Karpas-422 (cell line): ENCODE results near the gene ZNG1B. TPM values are rescaled to one million over a fixed set of nuclear protein-coding genes. Genes with fewer than 3 reads are reported as not detected.
"Not testable (repeated sequence)": the region's sequence is repeated elsewhere in the genome, so short reads cannot be mapped to it uniquely, and the experiment has no call there.

ENCODE experiments used
- DNase-seq: peaks from one replicate; pipeline ENCODE4 v3.0.0-alpha.2; 2015
- H2AFZ ChIP-seq: fragments of 200-600 bp; sonication (generic); 2 replicates; pipeline ENCODE4 v1.6.1; 2014; ENCODE audit warnings: antibody characterized with exemption, low read length, mixed read lengths
- H3K27ac ChIP-seq: fragments of 200-600 bp; sonication (generic); 2 replicates; pipeline ENCODE4 v1.5.1; 2014; ENCODE audit warnings: mild to moderate bottlenecking, low read length, moderate library complexity
- H3K27me3 ChIP-seq: fragments of 200-600 bp; sonication (generic); 2 replicates; pipeline ENCODE4 v1.6.1; 2014; ENCODE audit warnings: low read length, mixed read lengths
- H3K36me3 ChIP-seq: fragments of 200-600 bp; sonication (generic); 2 replicates; pipeline ENCODE4 v1.6.1; 2014; ENCODE audit warnings: low read length, mixed read lengths; ENCODE audit not compliant: insufficient read depth
- H3K4me1 ChIP-seq: fragments of 200-600 bp; sonication (generic); 2 replicates; pipeline ENCODE4 v1.6.1; 2014; ENCODE audit warnings: mild to moderate bottlenecking, low read length, mixed read lengths
- H3K4me2 ChIP-seq: fragments of 200-600 bp; sonication (generic); 2 replicates; pipeline ENCODE4 v1.6.1; 2014; ENCODE audit warnings: low read length, low read depth, mild to moderate bottlenecking; ENCODE audit not compliant: poor library complexity, severe bottlenecking
- H3K4me3 ChIP-seq: fragments of 200-600 bp; sonication (generic); 2 replicates; pipeline ENCODE4 v1.5.1; 2014; ENCODE audit warnings: mild to moderate bottlenecking, antibody characterized with exemption, low read length, mixed read lengths
- H3K79me2 ChIP-seq: fragments of 200-600 bp; sonication (generic); 2 replicates; pipeline ENCODE4 v1.6.1; 2014; ENCODE audit warnings: mild to moderate bottlenecking, low read length, mixed read lengths
- H3K9ac ChIP-seq: fragments of 200-600 bp; sonication (generic); 2 replicates; pipeline ENCODE4 v1.6.0; 2014; ENCODE audit warnings: low read length
- H3K9me2 ChIP-seq: fragments of 200-600 bp; sonication (generic), shearing (Covaris generic); replicated peaks from 2 replicates; pipeline ENCODE4 v1.6.0; 2014; ENCODE audit warnings: mild to moderate bottlenecking, low read length, moderate library complexity; ENCODE audit not compliant: insufficient read depth
- H3K9me3 ChIP-seq: fragments of 300-700, 200-600 bp; sonication (generic); 2 replicates; pipeline ENCODE4 v1.6.1; 2014; ENCODE audit warnings: low read length, mixed read lengths
- H4K20me1 ChIP-seq: fragments of 200-600 bp; sonication (generic); 2 replicates; pipeline ENCODE4 v1.6.1; 2014; ENCODE audit warnings: mild to moderate bottlenecking, antibody characterized with exemption, low read length, low read depth; ENCODE audit not compliant: insufficient read depth
- total RNA-seq: library from RNA; depleted of rRNA; stranded (reverse); fragments of >200 nt; shearing (Covaris generic); gene quantifications from 2 replicates; pipeline ENCODE4 v1.2.3, GENCODE V29; 2014; ENCODE audit warnings: low replicate concordance

Gene ZNG1B
- total RNA-seq, 1 experiment from 2014 or later, result 58.4 TPM

DNA sequence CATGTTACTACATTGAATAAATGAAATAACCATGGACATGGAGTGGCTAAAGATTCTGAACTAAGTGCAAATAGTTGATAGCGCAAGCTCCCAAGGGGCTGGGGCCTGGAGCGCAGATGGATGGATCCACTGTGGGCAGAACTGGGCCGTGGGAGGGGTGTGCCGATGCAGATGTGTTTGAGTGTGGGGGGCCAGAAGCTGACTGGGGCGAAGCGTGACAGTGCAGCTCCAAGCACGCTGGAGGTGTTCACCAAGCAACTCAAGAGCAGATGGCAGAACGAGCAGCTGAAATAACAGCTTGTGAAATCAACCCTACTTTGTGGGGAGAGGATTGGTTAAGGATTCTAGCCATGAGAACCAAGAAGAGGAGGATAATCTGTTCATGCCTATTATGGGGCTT lies 78.0 kb downstream of the ZNG1B start:
- H3K36me3 ChIP-seq, H3K9ac ChIP-seq, H3K79me2 ChIP-seq, H3K9me3 ChIP-seq, H4K20me1 ChIP-seq, H3K4me3 ChIP-seq, H3K4me2 ChIP-seq, H3K4me1 ChIP-seq, H3K27me3 ChIP-seq, H3K9me2 ChIP-seq, DNase-seq, H3K27ac ChIP-seq, H2AFZ ChIP-seq: not testable (repeated sequence)

DNA sequence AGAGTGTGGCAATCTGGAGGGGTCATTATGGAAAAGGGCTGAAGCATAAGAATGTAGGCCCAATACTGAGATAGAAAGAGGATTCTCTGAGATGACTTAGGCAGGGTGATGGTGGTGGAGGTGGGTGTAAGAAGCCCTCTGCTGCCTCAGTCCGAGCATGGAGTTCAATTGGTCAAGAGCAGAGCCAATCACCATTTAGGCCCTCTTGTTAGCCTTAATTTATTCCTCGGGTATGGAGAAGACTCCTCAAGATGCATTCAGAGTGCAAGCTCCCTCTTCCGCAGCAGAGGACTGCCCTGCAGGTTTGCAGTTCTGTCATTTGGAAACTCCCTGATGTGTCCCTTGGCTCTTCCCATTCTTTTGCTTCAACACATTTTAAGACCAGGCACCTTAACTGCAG lies 78.5 kb downstream of the ZNG1B start:
- H3K4me3 ChIP-seq, H4K20me1 ChIP-seq, H3K9ac ChIP-seq, H3K4me2 ChIP-seq, DNase-seq, H3K27me3 ChIP-seq, H3K79me2 ChIP-seq, H2AFZ ChIP-seq, H3K4me1 ChIP-seq, H3K36me3 ChIP-seq, H3K27ac ChIP-seq, H3K9me3 ChIP-seq, H3K9me2 ChIP-seq: not testable (repeated sequence)

DNA sequence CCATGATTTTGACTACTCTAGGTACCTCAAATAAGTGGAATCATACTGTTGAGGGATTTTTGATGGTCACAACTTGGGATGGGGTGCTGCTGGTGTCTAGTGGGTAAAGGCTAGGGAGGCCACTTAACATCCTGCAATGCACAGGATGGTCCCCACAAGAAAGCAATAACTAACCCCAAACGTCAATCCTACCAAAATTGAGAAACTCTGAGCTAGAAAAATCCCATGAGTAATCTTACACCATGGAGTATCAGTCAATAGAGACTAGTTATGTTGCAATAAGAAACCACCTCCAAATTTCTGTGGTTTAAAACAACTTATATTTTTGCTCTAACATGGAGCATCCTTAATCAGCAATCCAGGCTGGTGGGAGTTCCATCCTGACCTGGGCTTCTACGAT lies 79.5 kb downstream of the ZNG1B start:
- H3K79me2 ChIP-seq, H3K4me2 ChIP-seq, H2AFZ ChIP-seq, H4K20me1 ChIP-seq, H3K4me3 ChIP-seq, H3K4me1 ChIP-seq, H3K27ac ChIP-seq, H3K9ac ChIP-seq, H3K9me2 ChIP-seq, DNase-seq, H3K9me3 ChIP-seq, H3K36me3 ChIP-seq, H3K27me3 ChIP-seq: not testable (repeated sequence)

DNA sequence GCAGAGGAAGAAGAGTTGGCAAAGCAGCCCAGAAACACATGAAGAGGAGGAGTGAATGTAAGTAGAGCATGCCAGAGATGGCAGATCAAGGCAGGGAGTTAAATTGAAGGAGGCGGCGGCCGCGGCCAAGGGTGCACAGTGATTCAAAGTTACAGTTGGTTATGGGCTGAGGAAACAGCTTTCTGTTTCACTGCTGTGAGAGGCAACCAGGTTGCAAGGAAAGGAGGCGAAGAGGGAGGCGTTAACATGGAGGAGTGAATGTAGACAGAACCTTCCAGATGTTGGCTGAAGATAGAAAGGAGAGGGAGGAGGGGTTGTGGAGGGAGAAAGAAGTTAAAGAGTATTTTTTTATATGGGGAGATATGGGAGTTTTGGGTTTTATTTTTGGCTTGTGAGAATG lies 83.3 kb downstream of the ZNG1B start:
- DNase-seq, H3K27me3 ChIP-seq, H3K36me3 ChIP-seq, H3K9ac ChIP-seq, H3K4me3 ChIP-seq, H3K4me1 ChIP-seq, H4K20me1 ChIP-seq, H3K9me2 ChIP-seq, H2AFZ ChIP-seq, H3K79me2 ChIP-seq, H3K9me3 ChIP-seq, H3K27ac ChIP-seq, H3K4me2 ChIP-seq: not testable (repeated sequence)

DNA sequence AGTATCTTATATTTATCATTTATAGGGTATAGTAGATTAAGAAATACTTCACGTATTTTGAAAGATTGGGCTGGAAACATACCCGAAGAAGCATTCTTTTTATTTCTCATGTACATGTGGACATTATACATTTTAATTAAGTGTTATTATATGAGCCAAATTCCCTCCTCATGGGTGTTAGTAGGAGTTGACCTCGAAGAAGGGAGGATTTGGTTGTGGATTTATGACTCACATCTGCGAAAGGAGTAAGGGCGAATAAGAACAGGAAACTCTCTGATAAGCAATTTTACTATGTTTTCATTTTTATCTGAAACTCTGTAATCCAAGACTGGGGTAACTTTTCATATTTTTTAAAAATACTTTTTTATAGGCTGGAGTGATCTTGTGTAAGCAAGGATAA lies 84.0 kb downstream of the ZNG1B start:
- not testable (repeated sequence) for H3K9me3 ChIP-seq, H3K9ac ChIP-seq, H3K9me2 ChIP-seq, H3K4me3 ChIP-seq, H3K79me2 ChIP-seq, H3K4me1 ChIP-seq, H4K20me1 ChIP-seq, H2AFZ ChIP-seq, DNase-seq, H3K27ac ChIP-seq, H3K27me3 ChIP-seq, H3K36me3 ChIP-seq, H3K4me2 ChIP-seq

DNA sequence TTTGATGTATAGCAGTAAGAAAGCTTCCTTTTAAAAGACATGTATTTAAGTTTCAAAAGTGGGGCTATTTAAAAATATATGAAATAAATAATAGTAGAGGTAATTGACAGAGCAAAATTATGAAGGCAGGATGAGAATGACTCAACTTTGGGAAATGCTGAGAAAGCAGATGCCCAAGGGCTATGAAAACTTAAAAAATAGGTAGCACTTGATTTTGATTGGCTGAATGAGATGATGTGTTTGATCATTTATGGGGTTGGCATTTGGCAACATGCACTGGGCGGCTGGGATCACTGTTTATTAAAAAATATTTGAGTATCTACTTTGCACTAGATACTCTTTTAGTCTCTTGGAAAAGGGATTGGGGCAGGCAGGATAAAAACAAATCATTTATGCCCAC lies 87.5 kb downstream of the ZNG1B start:
- not testable (repeated sequence) for H3K9ac ChIP-seq, H3K4me2 ChIP-seq, H3K4me1 ChIP-seq, H3K9me3 ChIP-seq, H3K27me3 ChIP-seq, H2AFZ ChIP-seq, H3K9me2 ChIP-seq, H3K4me3 ChIP-seq, H3K36me3 ChIP-seq, H4K20me1 ChIP-seq, H3K79me2 ChIP-seq, DNase-seq, H3K27ac ChIP-seq

DNA sequence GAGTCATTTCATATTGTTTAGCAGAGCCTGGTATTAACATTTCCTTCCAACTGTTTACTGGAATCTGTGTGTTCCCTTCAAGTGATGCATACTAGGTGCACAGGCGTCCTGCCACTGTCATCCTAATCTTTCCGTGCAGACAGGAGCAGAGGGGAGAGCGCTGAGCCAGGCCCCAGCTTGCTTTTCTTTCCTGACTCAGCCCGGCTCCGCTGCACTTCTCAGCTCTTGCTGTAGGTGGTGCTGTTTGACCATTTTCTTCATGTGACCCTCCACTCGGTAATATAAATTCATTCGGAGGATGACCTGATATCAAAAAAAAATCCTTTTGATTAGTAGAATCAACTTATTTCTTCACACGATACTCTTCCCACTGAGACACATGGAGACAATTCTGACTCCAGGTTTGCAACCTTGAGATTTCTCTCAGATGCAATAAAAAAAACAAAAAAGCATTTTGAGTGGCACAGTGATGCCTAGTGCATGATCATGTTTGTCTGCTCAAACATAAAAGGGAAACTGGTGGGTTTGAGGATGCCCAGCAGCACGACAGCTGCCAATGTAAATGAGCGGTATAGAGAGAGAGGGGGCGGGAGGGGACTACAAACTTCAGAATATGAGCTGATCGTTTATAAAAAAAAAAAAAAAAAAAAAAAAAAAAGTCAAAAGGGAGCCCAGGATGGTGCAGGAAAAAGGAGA lies 90.0 kb downstream of the ZNG1B start:
- H3K79me2 ChIP-seq, H2AFZ ChIP-seq, H3K27ac ChIP-seq, H3K9me2 ChIP-seq, H3K36me3 ChIP-seq, H3K9ac ChIP-seq, H3K9me3 ChIP-seq, H4K20me1 ChIP-seq, H3K4me2 ChIP-seq, H3K27me3 ChIP-seq, H3K4me3 ChIP-seq, DNase-seq, H3K4me1 ChIP-seq: not testable (repeated sequence)

DNA sequence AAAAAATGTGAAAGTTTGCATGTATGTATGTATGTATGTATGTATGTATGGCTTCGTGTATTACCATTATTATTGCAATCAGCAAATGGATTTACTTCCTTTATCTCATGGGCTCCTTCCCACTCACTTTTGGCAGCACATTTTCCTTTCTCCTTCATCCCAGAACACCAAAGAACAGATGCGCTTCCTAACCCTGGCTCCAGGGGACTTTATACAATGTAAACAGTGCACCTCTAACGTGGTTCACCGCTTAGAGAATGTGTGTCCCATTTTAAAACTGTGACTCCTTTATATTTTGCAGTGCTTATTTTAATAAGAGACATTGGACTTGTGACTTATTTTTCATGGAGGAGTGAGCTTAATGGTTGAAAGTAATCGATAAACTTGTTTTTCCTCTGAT lies 90.6 kb downstream of the ZNG1B start:
- not testable (repeated sequence) for H3K4me3 ChIP-seq, H3K9ac ChIP-seq, H3K9me3 ChIP-seq, H3K36me3 ChIP-seq, H3K27me3 ChIP-seq, H3K4me1 ChIP-seq, H2AFZ ChIP-seq, H3K79me2 ChIP-seq, H3K9me2 ChIP-seq, H3K27ac ChIP-seq, DNase-seq, H3K4me2 ChIP-seq, H4K20me1 ChIP-seq

DNA sequence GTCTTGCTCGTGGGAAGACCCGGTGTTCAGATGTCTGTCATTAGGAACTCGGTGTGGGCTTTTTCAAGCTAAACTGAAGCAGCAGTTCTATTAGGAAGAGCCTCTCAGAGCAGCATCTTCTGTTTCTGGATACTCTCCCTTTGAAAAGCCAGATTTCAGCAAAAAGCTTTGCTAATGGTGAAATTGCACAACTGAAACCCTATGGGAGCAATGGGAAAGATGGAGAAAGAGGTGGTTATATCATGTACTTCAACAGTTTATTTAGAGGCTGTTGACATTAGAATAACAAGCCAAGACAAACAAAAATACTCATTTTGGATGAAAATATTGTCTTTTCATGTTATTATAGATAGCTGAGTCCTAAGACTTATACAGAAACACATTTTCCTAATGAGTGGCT lies 91.4 kb downstream of the ZNG1B start:
- H3K9me2 ChIP-seq, DNase-seq, H3K79me2 ChIP-seq, H3K27ac ChIP-seq, H3K9me3 ChIP-seq, H3K4me2 ChIP-seq, H3K4me1 ChIP-seq, H2AFZ ChIP-seq, H3K27me3 ChIP-seq, H4K20me1 ChIP-seq, H3K9ac ChIP-seq, H3K4me3 ChIP-seq, H3K36me3 ChIP-seq: not testable (repeated sequence)
